H9 (cell line): ENCODE results near the gene TMEM117. TPM values are rescaled to one million over a fixed set of nuclear protein-coding genes. Genes with fewer than 3 reads are reported as not detected.

ENCODE experiments used
- DNase-seq: peaks from one replicate; pipeline ENCODE4 v3.0.0-alpha.2; 2017
- H2AFZ ChIP-seq: one replicate; pipeline ENCODE4 v1.6.1; 2013; ENCODE audit warnings: mild to moderate bottlenecking, low read length, control low read depth, moderate library complexity
- H2AK5ac ChIP-seq: 2 replicates; pipeline ENCODE4 v1.6.1; 2013; ENCODE audit warnings: low read length, control low read depth, mixed read lengths; ENCODE audit not compliant: insufficient read length
- H2BK120ac ChIP-seq: one replicate; pipeline ENCODE4 v1.6.1; 2013; ENCODE audit warnings: low read depth, mild to moderate bottlenecking, low read length, control low read depth, inconsistent platforms; ENCODE audit not compliant: poor library complexity, severe bottlenecking
- H2BK12ac ChIP-seq: 2 replicates; pipeline ENCODE4 v1.6.1; 2013; ENCODE audit warnings: low read length, control low read depth, mixed read lengths, low read depth; ENCODE audit not compliant: insufficient read length
- H2BK15ac ChIP-seq: 2 replicates; pipeline ENCODE4 v1.6.1; 2013; ENCODE audit warnings: low read depth, low read length, control low read depth
- H2BK20ac ChIP-seq: one replicate; pipeline ENCODE4 v1.6.1; 2013; ENCODE audit warnings: low read depth, mild to moderate bottlenecking, low read length, control low read depth, inconsistent platforms; ENCODE audit not compliant: poor library complexity, severe bottlenecking
- H2BK5ac ChIP-seq: 2 replicates; pipeline ENCODE4 v1.6.1; 2013; ENCODE audit warnings: low read length, control low read depth, mixed read lengths; ENCODE audit not compliant: insufficient read length
- H3K14ac ChIP-seq: 2 replicates; pipeline ENCODE4 v1.6.1; 2013; ENCODE audit warnings: low read length, control low read depth; ENCODE audit not compliant: insufficient read depth
- H3K18ac ChIP-seq: 2 replicates; pipeline ENCODE4 v1.6.1; 2013; ENCODE audit warnings: low read depth, mild to moderate bottlenecking, mixed read lengths, low read length, control low read depth; ENCODE audit not compliant: insufficient read length
- H3K23ac ChIP-seq: 2 replicates; pipeline ENCODE4 v1.6.1; 2013; ENCODE audit warnings: low read length, control low read depth, mixed read lengths, low read depth; ENCODE audit not compliant: insufficient read length
- H3K23me2 ChIP-seq: 2 replicates; pipeline ENCODE4 v1.6.1; 2013; ENCODE audit warnings: low read depth, mild to moderate bottlenecking, mixed read lengths, low read length, control low read depth; ENCODE audit not compliant: insufficient read length, poor library complexity, severe bottlenecking
- H3K27ac ChIP-seq: 2 replicates; pipeline ENCODE4 v1.5.1; 2013; ENCODE audit warnings: low read length, control low read depth, mixed read lengths, low read depth; ENCODE audit not compliant: insufficient read length
- H3K27me3 ChIP-seq: 2 replicates; pipeline ENCODE4 v1.6.1; 2013; ENCODE audit warnings: low read length, control low read depth, inconsistent platforms; ENCODE audit not compliant: insufficient read depth
- H3K4ac ChIP-seq: 2 replicates; pipeline ENCODE4 v1.6.1; 2013; ENCODE audit warnings: low read depth, mild to moderate bottlenecking, control low read depth, inconsistent platforms, low read length, moderate library complexity
- H3K4me1 ChIP-seq: 2 replicates; pipeline ENCODE4 v1.6.1; 2013; ENCODE audit warnings: low read length, control low read depth, inconsistent platforms; ENCODE audit not compliant: insufficient read depth
- H3K4me2 ChIP-seq: 2 replicates; pipeline ENCODE4 v1.6.1; 2013; ENCODE audit warnings: low read length, control low read depth, mixed read lengths; ENCODE audit not compliant: insufficient read length, insufficient read depth
- H3K56ac ChIP-seq: 2 replicates; pipeline ENCODE4 v1.6.1; 2013; ENCODE audit warnings: low read depth, mild to moderate bottlenecking, mixed read lengths, low read length, control low read depth; ENCODE audit not compliant: insufficient read length
- H3K79me1 ChIP-seq: 2 replicates; pipeline ENCODE4 v1.6.1; 2013; ENCODE audit warnings: low read depth, mild to moderate bottlenecking, moderate library complexity, low read length, control low read depth, inconsistent platforms; ENCODE audit not compliant: insufficient read depth, poor library complexity, severe bottlenecking
- H3K79me2 ChIP-seq: 2 replicates; pipeline ENCODE4 v1.6.1; 2013; ENCODE audit warnings: low read length, control low read depth, inconsistent platforms; ENCODE audit not compliant: insufficient read depth
- H3K9ac ChIP-seq: 2 replicates; pipeline ENCODE4 v1.6.1; 2013; ENCODE audit warnings: low read length, control low read depth, mixed read lengths; ENCODE audit not compliant: insufficient read length; ENCODE audit errors: extremely low read depth
- H3K9me3 ChIP-seq: one replicate; pipeline ENCODE4 v1.6.1; 2013; ENCODE audit warnings: low read depth, low read length, inconsistent platforms; ENCODE audit not compliant: control insufficient read depth
- H3T11ph ChIP-seq: one replicate; pipeline ENCODE4 v1.6.1; 2013; ENCODE audit warnings: mild to moderate bottlenecking, low read length, control low read depth, inconsistent platforms
- H4K20me1 ChIP-seq: one replicate; pipeline ENCODE4 v1.6.1; 2013; ENCODE audit not compliant: control insufficient read depth, insufficient read length, insufficient read depth
- H4K5ac ChIP-seq: 2 replicates; pipeline ENCODE4 v1.6.1; 2013; ENCODE audit warnings: low read depth, mild to moderate bottlenecking, mixed read lengths, low read length, control low read depth; ENCODE audit not compliant: insufficient read length
- H4K8ac ChIP-seq: replicated peaks from 2 replicates; pipeline ENCODE4 v1.6.1; 2013; ENCODE audit warnings: low read length, control low read depth, mixed read lengths, low read depth; ENCODE audit not compliant: insufficient read length
- H4K91ac ChIP-seq: 2 replicates; pipeline ENCODE4 v1.6.1; 2013; ENCODE audit warnings: low read depth, mild to moderate bottlenecking, moderate library complexity, mixed read lengths, low read length, control low read depth; ENCODE audit not compliant: insufficient read length
- H3K27ac Mint-ChIP-seq, 3 experiments: 2 replicates in 2 of 3; 3 replicates in 1 of 3; pipeline ENCODE4 v1.8.0; 2020 to 2021; ENCODE audit warnings: mixed read lengths in 3 of 3, mild to moderate bottlenecking in 1 of 3, moderate library complexity in 1 of 3
- H3K27me3 Mint-ChIP-seq: 2 replicates; pipeline ENCODE4 v1.8.0; 2021; ENCODE audit warnings: low read depth, mild to moderate bottlenecking, moderate library complexity, mixed read lengths
- H3K36me3 Mint-ChIP-seq, 3 experiments: 2 replicates in 2 of 3; 3 replicates in 1 of 3; pipeline ENCODE4 v1.8.0; 2020 to 2021; ENCODE audit warnings: low read depth in 3 of 3, mixed read lengths in 3 of 3; ENCODE audit not compliant: insufficient read depth in 1 of 3
- H3K4me1 Mint-ChIP-seq, 2 experiments: 2 replicates each; pipeline ENCODE4 v1.8.0; 2020; ENCODE audit warnings: mixed read lengths in 2 of 2
- H3K4me3 Mint-ChIP-seq, 2 experiments: 2 replicates in 1 of 2; 3 replicates in 1 of 2; pipeline ENCODE4 v1.8.0; 2020 to 2021; ENCODE audit warnings: mild to moderate bottlenecking in 2 of 2, mixed read lengths in 2 of 2, moderate library complexity in 1 of 2
- H3K9me3 Mint-ChIP-seq, 2 experiments: 2 replicates in 1 of 2; 3 replicates in 1 of 2; pipeline ENCODE4 v1.8.0; 2020; ENCODE audit warnings: mild to moderate bottlenecking in 2 of 2, mixed read lengths in 2 of 2, moderate library complexity in 1 of 2
- WGBS: extraction: QIAGEN DNeasy Blood & Tissue Kit; methylation state at CpG from one replicate; pipeline ENCODE4 v1.1.7; 2013; ENCODE audit warnings: missing lambda C conversion rate, low lambda C conversion rate, mixed read lengths; ENCODE audit not compliant: insufficient read length; ENCODE audit errors: extremely low coverage; 5-methylcytosine and 5-hydroxymethylcytosine counted together
- total RNA-seq: library from RNA; stranded (reverse); gene quantifications from 2 replicates; pipeline ENCODE4 v1.2.1, GENCODE V29; 2021
- TF ChIP-seq, protein P1 (sequence below): fragments of 200-600 bp; sonication (generic); conservative IDR thresholded peaks from 3 replicates; pipeline ENCODE4 v1.8.0; 2021; ENCODE audit warnings: antibody characterized with exemption, mild to moderate bottlenecking

The TMEM117 gene
- total RNA-seq, 1 experiment from 2014 or later, result 1.7 TPM

GRCh38 chr12:44117337-44117736, 281.5 kb downstream of the TMEM117 start:
- DNase-seq, result no peak
- Histone ChIP-seq H3K27me3 (no peaks in the 10 kb centered on the region), H3K18ac (no peak overlapping the region), H3K14ac (no peak overlapping the region), H2BK12ac (no peak overlapping the region), H3K4me2 (no peak overlapping the region), H2BK15ac (no peak overlapping the region), H2AFZ (no peak overlapping the region), H3T11ph (no peak overlapping the region), H2AK5ac (no peak overlapping the region), H3K56ac (no peak overlapping the region), H3K9ac (no peak overlapping the region), H4K5ac (no peak overlapping the region), H2BK5ac (no peak overlapping the region), H3K4me1 (peaks cover 2% of the 10 kb centered on the region; the same call in 1 of the 2 replicates), H3K23me2 (no peaks in the 10 kb centered on the region), H2BK120ac (no peak overlapping the region), H3K79me1 (no peaks in the 10 kb centered on the region), H3K79me2 (no peaks in the 10 kb centered on the region), H3K27ac (no peak overlapping the region), H4K8ac (no peak overlapping the region), H3K23ac (no peak overlapping the region), H4K91ac (no peak overlapping the region), H3K4ac (no peak overlapping the region), H2BK20ac (no peak overlapping the region), H4K20me1 (no peaks in the 10 kb centered on the region), H3K9me3 (no peaks in the 10 kb centered on the region)
- TF ChIP-seq, protein P1, sequence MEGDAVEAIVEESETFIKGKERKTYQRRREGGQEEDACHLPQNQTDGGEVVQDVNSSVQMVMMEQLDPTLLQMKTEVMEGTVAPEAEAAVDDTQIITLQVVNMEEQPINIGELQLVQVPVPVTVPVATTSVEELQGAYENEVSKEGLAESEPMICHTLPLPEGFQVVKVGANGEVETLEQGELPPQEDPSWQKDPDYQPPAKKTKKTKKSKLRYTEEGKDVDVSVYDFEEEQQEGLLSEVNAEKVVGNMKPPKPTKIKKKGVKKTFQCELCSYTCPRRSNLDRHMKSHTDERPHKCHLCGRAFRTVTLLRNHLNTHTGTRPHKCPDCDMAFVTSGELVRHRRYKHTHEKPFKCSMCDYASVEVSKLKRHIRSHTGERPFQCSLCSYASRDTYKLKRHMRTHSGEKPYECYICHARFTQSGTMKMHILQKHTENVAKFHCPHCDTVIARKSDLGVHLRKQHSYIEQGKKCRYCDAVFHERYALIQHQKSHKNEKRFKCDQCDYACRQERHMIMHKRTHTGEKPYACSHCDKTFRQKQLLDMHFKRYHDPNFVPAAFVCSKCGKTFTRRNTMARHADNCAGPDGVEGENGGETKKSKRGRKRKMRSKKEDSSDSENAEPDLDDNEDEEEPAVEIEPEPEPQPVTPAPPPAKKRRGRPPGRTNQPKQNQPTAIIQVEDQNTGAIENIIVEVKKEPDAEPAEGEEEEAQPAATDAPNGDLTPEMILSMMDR, result no peak
- H3K4me3 Mint-ChIP-seq, result no peak overlapping the region
- no peaks in the 10 kb centered on the region for H3K27me3 Mint-ChIP-seq
- H3K36me3 Mint-ChIP-seq, result peaks cover 0 to 7% (median 0%) of the 10 kb centered on the region in 3 experiments; a peak in 2 of 7 replicates
- no CpG with 5 or more reads among the region's 1 CpG for WGBS
- no peaks in the 10 kb centered on the region for H3K4me1 Mint-ChIP-seq
- no peak overlapping the region for H3K27ac Mint-ChIP-seq
- peaks cover 3 to 8% of the 10 kb centered on the region in 2 experiments for H3K9me3 Mint-ChIP-seq
